ENCODE data around the gene CCL17.
"Not testable (repeated sequence)": the region's sequence is repeated elsewhere in the genome, so short reads cannot be mapped to it uniquely, and the experiment has no call there.

CCL17 gene

GRCh38 chr16:57434003-57434402, 29.4 kb downstream of the CCL17 start:
- no peak for TF ChIP-seq CTCF (IDR thresholded peaks at IDR 0.05; ENCODE audit: low read depth, low read length, missing control alignments)
- Histone ChIP-seq H3K36me3 (replicated peaks) (peaks cover 84% of the 10 kb centered on the region), H3K4me3 (ENCODE audit: low read depth, low read length) (no peak overlapping the region), H3K27ac (no peak overlapping the region), H3K27me3 (replicated peaks) (no peaks in the 10 kb centered on the region)
- no peak for DNase-seq
- in situ Hi-C loops (cut with HindIII; ENCODE audit: low pct_ligation_motif_present, low sequenced_read_pairs): no loop called here

GRCh38 chr16:57435838-57436237, 31.3 kb downstream of the CCL17 start:
- Histone ChIP-seq H3K27me3 (replicated peaks) (no peaks in the 10 kb centered on the region), H3K27ac (no peak overlapping the region), H3K36me3 (replicated peaks) (peaks cover 86% of the 10 kb centered on the region), H3K4me3 (ENCODE audit: low read depth, low read length) (no peak overlapping the region)
- DNase-seq: no peak
- in situ Hi-C loops (cut with HindIII; ENCODE audit: low pct_ligation_motif_present, low sequenced_read_pairs): no loop called here
- no peak for TF ChIP-seq CTCF (IDR thresholded peaks at IDR 0.05; ENCODE audit: low read depth, low read length, missing control alignments)

- not testable (repeated sequence) for DNase-seq
- peaks cover 49% of the 10 kb centered on the region for H3K36me3 ChIP-seq (replicated peaks)
These were observed 35.4 kb downstream of the CCL17 start for GRCh38 chr16:57439947-57440346.

GRCh38 chr16:57440551-57440950, 36.0 kb downstream of the CCL17 start:
- H3K27ac ChIP-seq; DNase-seq; H3K27me3 ChIP-seq (replicated peaks); in situ Hi-C loops (cut with HindIII; ENCODE audit: low pct_ligation_motif_present, low sequenced_read_pairs); H3K4me3 ChIP-seq (ENCODE audit: low read depth, low read length): not testable (repeated sequence)
- H3K36me3 ChIP-seq (replicated peaks): peaks cover 43% of the 10 kb centered on the region

More at GRCh38 chr16:57439947-57440346, 35.4 kb downstream of the CCL17 start:
- in situ Hi-C loops (cut with HindIII; ENCODE audit: low pct_ligation_motif_present, low sequenced_read_pairs); H3K27ac ChIP-seq; H3K27me3 ChIP-seq (replicated peaks); H3K4me3 ChIP-seq (ENCODE audit: low read depth, low read length): not testable (repeated sequence)

- in situ Hi-C loops (cut with HindIII; ENCODE audit: low pct_ligation_motif_present, low sequenced_read_pairs): no loop called here
- H3K27me3 ChIP-seq (replicated peaks): no peaks in the 10 kb centered on the region
- no peak overlapping the region for H3K4me3 ChIP-seq (ENCODE audit: low read depth, low read length)
- H3K36me3 ChIP-seq (replicated peaks): peaks cover 12% of the 10 kb centered on the region
- H3K27ac ChIP-seq: no peak overlapping the region
- no peak for TF ChIP-seq CTCF (IDR thresholded peaks at IDR 0.05; ENCODE audit: low read depth, low read length, missing control alignments)
- DNase-seq: peak; percentile 9
These were observed 40.1 kb downstream of the CCL17 start for GRCh38 chr16:57444711-57445110.

GRCh38 chr16:57445510-57445909, 40.9 kb downstream of the CCL17 start:
- no peak overlapping the region for H3K27ac ChIP-seq
- H3K36me3 ChIP-seq (replicated peaks): peaks cover 4% of the 10 kb centered on the region
- in situ Hi-C loops (cut with HindIII; ENCODE audit: low pct_ligation_motif_present, low sequenced_read_pairs): no loop called here
- TF ChIP-seq CTCF (IDR thresholded peaks at IDR 0.05; ENCODE audit: low read depth, low read length, missing control alignments): no peak
- DNase-seq: no peak
- H3K27me3 ChIP-seq (replicated peaks): no peaks in the 10 kb centered on the region
- no peak overlapping the region for H3K4me3 ChIP-seq (ENCODE audit: low read depth, low read length)

GRCh38 chr16:57446531-57447185, 42.1 kb downstream of the CCL17 start:
- in situ Hi-C loops (cut with HindIII; ENCODE audit: low pct_ligation_motif_present, low sequenced_read_pairs): no loop called here
- DNase-seq: peak; percentile 28
- H3K27ac ChIP-seq: peak overlapping the region; percentile 65

More at GRCh38 chr16:57446531-57447185, 42.1 kb downstream of the CCL17 start:
- TF ChIP-seq CTCF (IDR thresholded peaks at IDR 0.05; ENCODE audit: low read depth, low read length, missing control alignments): no peak
- H3K36me3 ChIP-seq (replicated peaks): no peaks in the 10 kb centered on the region
- H3K4me3 ChIP-seq (ENCODE audit: low read depth, low read length): peak overlapping the region; percentile 90
- H3K27me3 ChIP-seq (replicated peaks): no peaks in the 10 kb centered on the region
